Purkinje cell (primary cell): ENCODE data around the gene OR5B17. TPM values are rescaled to one million over a fixed set of nuclear protein-coding genes. Genes with fewer than 3 reads are reported as not detected.

Experiments
- polyA plus RNA-seq: library from polyadenylated mRNA; unstranded; fragments of >200 nt; fragmentation: Nextera tagmentation; gene quantifications from 2 replicates; pipeline ENCODE4 v1.2.1, GENCODE V29; 2014

The OR5B17 gene
- not detected in 2 replicates for polyA plus RNA-seq

GRCh38 chr11:58358969-58359368 lies at the start of gene OR5B17:
Gene OR5B17, minus strand, starts transcription at chr11:58359069. Its CDS starts 0 bp downstream, at chr11:58359069.

GRCh38 chr11:58406774-58407173 lies 47.9 kb upstream of the OR5B17 start, which contains the start of gene OR5B3:
Gene OR5B3, minus strand, starts transcription at chr11:58406874. Its CDS starts 3,465 bp downstream, at chr11:58403409.

Other genes with a start within 250 kb of the OR5B17 start
- gene OR9I1, start 233.5 kb downstream of the OR5B17 start, polyA plus RNA-seq, result not detected in 2 replicates
- gene OR9Q2, start 170.0 kb downstream of the OR5B17 start, polyA plus RNA-seq, result not detected in 2 replicates
- gene OR1S2, start 154.9 kb downstream of the OR5B17 start, polyA plus RNA-seq, result not detected in 2 replicates
- gene OR1S1, start 146.3 kb downstream of the OR5B17 start, polyA plus RNA-seq, result not detected in 2 replicates
- gene OR10Q1, start 130.2 kb downstream of the OR5B17 start, polyA plus RNA-seq, result not detected in 2 replicates
- not detected in 2 replicates for gene OR10W1, start 90.8 kb downstream of the OR5B17 start, polyA plus RNA-seq
- not detected in 2 replicates for gene OR5B3, start 47.8 kb upstream of the OR5B17 start, polyA plus RNA-seq
- not detected in 2 replicates for gene OR5B2, start 69.1 kb upstream of the OR5B17 start, polyA plus RNA-seq
- gene OR5B12, start 83.2 kb upstream of the OR5B17 start, polyA plus RNA-seq, result not detected in 2 replicates
- not detected in 2 replicates for gene OR5B21, start 149.0 kb upstream of the OR5B17 start, polyA plus RNA-seq
- 3.8 and 5.4 TPM in 2 replicates for gene LPXN, start 216.8 kb upstream of the OR5B17 start, polyA plus RNA-seq
- gene ZFP91, start 220.0 kb upstream of the OR5B17 start, polyA plus RNA-seq, result 17.1 and 23.0 TPM in 2 replicates